T-helper 22 cell (primary cell): ENCODE data around the gene MIDN.
"Not testable (repeated sequence)": the region's sequence is repeated elsewhere in the genome, so short reads cannot be mapped to it uniquely, and the experiment has no call there.

Experiments used
- DNase-seq: peaks from one replicate; pipeline ENCODE4 v3.0.0-alpha.2; 2020; ENCODE audit warnings: low read depth

Gene MIDN

GRCh38 chr19:1295169-1296012, 47.0 kb downstream of the MIDN start:
- DNase-seq = no peak

GRCh38 chr19:1296078-1296477, 47.7 kb downstream of the MIDN start:
- DNase-seq = no peak

GRCh38 chr19:1296575-1297271, 48.3 kb downstream of the MIDN start:
- DNase-seq = no peak

- DNase-seq = no peak
Measured at GRCh38 chr19:1298235-1298634, 49.9 kb downstream of the MIDN start.

GRCh38 chr19:1299801-1300200, 51.4 kb downstream of the MIDN start:
- no peak for DNase-seq

GRCh38 chr19:1300744-1301490, 52.5 kb downstream of the MIDN start:
- no peak for DNase-seq

GRCh38 chr19:1302533-1303239, 54.3 kb downstream of the MIDN start:
- DNase-seq = no peak

GRCh38 chr19:1304197-1304924, 56.0 kb downstream of the MIDN start:
- no peak for DNase-seq

- not testable (repeated sequence) for DNase-seq
Measured at GRCh38 chr19:1305354-1305753, 57.0 kb downstream of the MIDN start.

GRCh38 chr19:1307320-1307719, 58.9 kb downstream of the MIDN start:
- no peak for DNase-seq

- no peak for DNase-seq
Measured at GRCh38 chr19:1307755-1308303, 59.4 kb downstream of the MIDN start.

GRCh38 chr19:1308718-1309117, 60.3 kb downstream of the MIDN start:
- DNase-seq = no peak
